ENCODE results near the gene ADAMTS6.

The ADAMTS6 gene, protein sequence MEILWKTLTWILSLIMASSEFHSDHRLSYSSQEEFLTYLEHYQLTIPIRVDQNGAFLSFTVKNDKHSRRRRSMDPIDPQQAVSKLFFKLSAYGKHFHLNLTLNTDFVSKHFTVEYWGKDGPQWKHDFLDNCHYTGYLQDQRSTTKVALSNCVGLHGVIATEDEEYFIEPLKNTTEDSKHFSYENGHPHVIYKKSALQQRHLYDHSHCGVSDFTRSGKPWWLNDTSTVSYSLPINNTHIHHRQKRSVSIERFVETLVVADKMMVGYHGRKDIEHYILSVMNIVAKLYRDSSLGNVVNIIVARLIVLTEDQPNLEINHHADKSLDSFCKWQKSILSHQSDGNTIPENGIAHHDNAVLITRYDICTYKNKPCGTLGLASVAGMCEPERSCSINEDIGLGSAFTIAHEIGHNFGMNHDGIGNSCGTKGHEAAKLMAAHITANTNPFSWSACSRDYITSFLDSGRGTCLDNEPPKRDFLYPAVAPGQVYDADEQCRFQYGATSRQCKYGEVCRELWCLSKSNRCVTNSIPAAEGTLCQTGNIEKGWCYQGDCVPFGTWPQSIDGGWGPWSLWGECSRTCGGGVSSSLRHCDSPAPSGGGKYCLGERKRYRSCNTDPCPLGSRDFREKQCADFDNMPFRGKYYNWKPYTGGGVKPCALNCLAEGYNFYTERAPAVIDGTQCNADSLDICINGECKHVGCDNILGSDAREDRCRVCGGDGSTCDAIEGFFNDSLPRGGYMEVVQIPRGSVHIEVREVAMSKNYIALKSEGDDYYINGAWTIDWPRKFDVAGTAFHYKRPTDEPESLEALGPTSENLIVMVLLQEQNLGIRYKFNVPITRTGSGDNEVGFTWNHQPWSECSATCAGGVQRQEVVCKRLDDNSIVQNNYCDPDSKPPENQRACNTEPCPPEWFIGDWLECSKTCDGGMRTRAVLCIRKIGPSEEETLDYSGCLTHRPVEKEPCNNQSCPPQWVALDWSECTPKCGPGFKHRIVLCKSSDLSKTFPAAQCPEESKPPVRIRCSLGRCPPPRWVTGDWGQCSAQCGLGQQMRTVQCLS (N-terminal part only)

DNA sequence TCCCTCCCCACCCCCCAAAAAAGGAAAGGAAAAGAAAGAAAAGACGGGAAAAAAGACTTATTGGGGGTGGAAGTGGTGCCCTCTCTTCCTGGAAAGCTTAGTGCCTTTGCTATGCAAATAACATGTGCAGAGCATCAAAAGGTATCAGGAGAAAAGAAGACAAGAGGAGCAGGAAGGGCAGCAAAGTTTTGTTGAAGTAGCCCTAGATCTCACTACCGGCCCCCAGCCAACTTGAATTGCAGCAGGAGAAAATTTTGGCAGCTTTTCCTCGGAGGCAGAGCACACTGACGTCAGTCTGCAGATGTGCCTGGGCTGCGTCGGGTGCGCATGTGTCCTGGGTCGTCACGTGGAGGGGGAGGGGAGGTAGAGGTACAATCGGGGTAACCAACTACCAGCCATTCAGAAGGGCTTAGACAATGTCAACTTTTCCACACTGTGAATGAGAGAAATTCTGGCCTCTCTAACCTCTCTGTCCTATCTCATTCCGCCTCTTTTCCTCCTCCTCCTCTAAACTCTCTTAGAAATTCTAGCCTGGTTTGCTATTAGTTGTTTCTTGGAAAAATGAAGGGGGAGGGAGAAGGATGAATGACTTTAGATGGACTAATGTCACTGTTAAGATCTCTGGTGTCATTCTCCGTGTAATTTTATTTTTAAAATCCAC lies at the start of gene ADAMTS6:
ADAMTS6 (minus strand) TSS at position 286 of the 661 bp plus-strand sequence. CDS start 8,247 bp downstream, outside the sequence.
- TF ChIP-seq CTCF (IDR thresholded peaks at IDR 0.05) = no peak

DNA sequence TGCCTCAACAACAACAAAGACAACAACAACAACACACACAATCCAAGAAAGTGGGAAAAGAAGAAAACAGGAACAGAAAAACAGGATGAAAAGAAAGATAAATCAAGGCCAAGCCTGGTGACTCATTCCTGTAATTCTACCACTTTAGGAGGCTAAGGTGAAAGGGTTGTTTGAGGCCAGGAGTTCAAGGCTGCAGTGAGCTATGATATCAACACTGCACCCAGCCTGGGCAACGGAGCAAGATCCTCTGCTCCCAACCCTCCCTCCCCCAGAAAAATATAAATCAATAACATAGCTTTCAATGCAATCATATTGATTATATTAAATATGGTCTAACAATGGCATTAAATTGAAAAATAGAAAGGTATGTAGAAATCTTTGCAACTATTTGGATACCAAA lies 49.2 kb upstream of the ADAMTS6 start:
- no peak for TF ChIP-seq CTCF (IDR thresholded peaks at IDR 0.05)

- TF ChIP-seq CTCF (IDR thresholded peaks at IDR 0.05) = no peak
These were observed 44.0 kb upstream of the ADAMTS6 start for GRCh38 chr5:65525726-65526125.

DNA sequence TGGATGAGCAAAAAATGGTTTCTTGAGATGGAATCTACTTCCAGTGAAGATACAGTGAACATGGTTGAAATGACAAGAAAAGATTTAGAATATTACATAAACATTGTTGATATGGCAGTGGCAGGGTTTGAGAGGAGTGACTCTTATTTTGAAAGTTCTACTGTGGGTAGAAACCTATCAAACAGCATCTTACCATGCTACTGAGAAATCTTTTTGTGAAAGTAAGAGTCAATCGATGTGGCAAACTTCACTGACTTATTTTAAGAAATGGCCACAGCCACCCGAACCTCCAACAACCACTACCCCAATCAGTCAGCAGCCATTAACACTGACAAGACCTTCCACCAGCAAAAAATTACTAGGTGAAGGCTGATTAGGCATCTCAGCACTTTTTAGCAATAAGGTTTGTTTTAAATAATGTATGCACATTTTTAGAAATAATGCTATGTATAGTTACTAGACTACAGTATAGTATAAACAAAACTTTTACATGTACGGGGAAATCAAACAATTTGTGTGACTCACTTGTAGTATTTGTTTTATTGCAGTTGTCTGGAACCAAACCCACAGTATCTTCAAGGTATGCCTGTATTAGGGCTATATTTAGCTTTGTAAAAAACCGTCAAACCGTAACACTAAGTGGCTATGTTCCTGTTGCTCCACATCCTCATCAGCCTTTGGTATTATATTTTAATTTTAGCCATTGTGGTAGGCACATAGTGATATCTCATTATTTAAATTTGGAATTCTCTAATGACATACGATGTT lies 30.6 kb upstream of the ADAMTS6 start:
- TF ChIP-seq CTCF (IDR thresholded peaks at IDR 0.05) = no peak

GRCh38 chr5:65508978-65509377 lies 27.3 kb upstream of the ADAMTS6 start:
- TF ChIP-seq CTCF (IDR thresholded peaks at IDR 0.05) = no peak

DNA sequence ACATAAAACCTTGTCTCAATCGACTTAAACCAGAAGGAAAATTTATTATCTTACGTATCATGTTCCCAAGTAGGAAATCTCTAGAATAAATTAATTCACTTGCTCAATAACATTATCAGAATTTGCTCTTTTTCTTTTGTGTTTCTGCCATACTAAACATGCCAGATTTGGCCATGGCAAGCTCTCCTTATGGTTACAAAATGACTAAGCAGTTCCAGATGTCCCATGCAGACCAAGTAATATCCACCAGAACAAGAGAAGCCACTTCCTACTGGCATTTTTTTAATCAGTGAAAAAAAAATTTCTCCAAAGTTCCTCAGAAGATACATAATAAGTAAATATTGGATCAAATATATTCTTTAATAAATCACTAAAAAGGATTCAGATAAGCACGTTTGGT lies 25.2 kb upstream of the ADAMTS6 start:
- TF ChIP-seq CTCF (IDR thresholded peaks at IDR 0.05) = no peak
